PC-3 (cell line): ENCODE results near the gene TMEM44. TPM values are rescaled to one million over a fixed set of nuclear protein-coding genes. Genes with fewer than 3 reads are reported as not detected.
"Not testable (repeated sequence)": the region's sequence is repeated elsewhere in the genome, so short reads cannot be mapped to it uniquely, and the experiment has no call there.

Experiments used
- ATAC-seq: fragments of 200-7000 bp; cut with Tn5 transposase; 2 replicates; pipeline ENCODE4 v1.9.1; 2020; ENCODE audit warnings: mild to moderate bottlenecking, moderate library complexity
- BruUV-seq: library from RNA; stranded (reverse); fragments of 400-500 nt; replicated peaks from 2 replicates; lab custom pipeline; 2021; lab: Mats Ljungman, UMichigan
- CTCF ChIA-PET: fragments of 300-600 bp; sonication (Branson Sonifier 250); formaldehyde crosslinking; loops from one replicate; lab custom pipeline; 2022; ENCODE audit warnings: antibody characterized with exemption; lab: Charles Lee
- POLR2A ChIA-PET: fragments of 300-600 bp; sonication (Branson Sonifier 250); formaldehyde crosslinking; loops from one replicate; lab custom pipeline; 2022; ENCODE audit warnings: antibody characterized with exemption; ENCODE audit not compliant: unreplicated experiment; lab: Charles Lee
- DNase-seq: peaks from one replicate; pipeline ENCODE4 v3.0.0-alpha.2; 2015
- H2AFZ ChIP-seq: fragments of 300-600 bp; sonication (generic); 2 replicates; pipeline ENCODE4 v1.6.0; 2016; ENCODE audit warnings: antibody characterized with exemption, low read length
- H3F3A ChIP-seq: fragments of 300-600 bp; sonication (generic); one replicate; pipeline ENCODE4 v1.6.0; 2017; ENCODE audit warnings: antibody characterized with exemption, low read length, control low read depth, mild to moderate bottlenecking; ENCODE audit not compliant: unreplicated experiment
- H3K27ac ChIP-seq: fragments of 300-600 bp; sonication (generic); 2 replicates; pipeline ENCODE4 v1.5.1; 2016; ENCODE audit warnings: mild to moderate bottlenecking, low read length
- H3K27me3 ChIP-seq: fragments of 300-600 bp; sonication (generic); 2 replicates; pipeline ENCODE4 v1.6.1; 2016; ENCODE audit warnings: low read length, mixed read lengths
- H3K36me3 ChIP-seq: fragments of 300-600 bp; sonication (generic); 2 replicates; pipeline ENCODE4 v1.6.1; 2016; ENCODE audit warnings: low read depth, mixed run types, low read length, mixed read lengths
- H3K4me1 ChIP-seq: fragments of 300-600 bp; sonication (generic); 2 replicates; pipeline ENCODE4 v1.5.1; 2016; ENCODE audit warnings: low read length; ENCODE audit not compliant: insufficient read depth
- H3K4me2 ChIP-seq: fragments of 300-600 bp; sonication (generic); 2 replicates; pipeline ENCODE4 v1.6.0; 2016; ENCODE audit warnings: low read length
- H3K4me3 ChIP-seq: fragments of 300-600 bp; sonication (generic); 2 replicates; pipeline ENCODE4 v1.5.1; 2016; ENCODE audit warnings: mild to moderate bottlenecking, low read length, mixed read lengths
- H3K79me2 ChIP-seq: fragments of 300-600 bp; sonication (generic); 2 replicates; pipeline ENCODE4 v1.6.1; 2017; ENCODE audit warnings: low read length, mixed read lengths
- H3K9ac ChIP-seq: fragments of 300-600 bp; sonication (generic); 2 replicates; pipeline ENCODE4 v1.6.0; 2016; ENCODE audit warnings: mild to moderate bottlenecking, low read length
- H3K9me2 ChIP-seq: fragments of 300-600 bp; sonication (generic); replicated peaks from 2 replicates; pipeline ENCODE4 v1.6.1; 2016; ENCODE audit warnings: mixed run types, low read length, mixed read lengths
- H3K9me3 ChIP-seq: fragments of 300-600 bp; sonication (generic); 2 replicates; pipeline ENCODE4 v1.6.1; 2016; ENCODE audit warnings: low read length, mixed read lengths
- H4K20me1 ChIP-seq: fragments of 300-600 bp; sonication (generic); 2 replicates; pipeline ENCODE4 v1.6.1; 2016; ENCODE audit warnings: low read length, mixed read lengths
- CTCF ChIP-seq: fragments of 300-600 bp; sonication (generic); conservative IDR thresholded peaks from 2 replicates; pipeline ENCODE4 v1.5.1; 2017; ENCODE audit warnings: antibody characterized with exemption, low read depth, mild to moderate bottlenecking, low read length
- EZH2 ChIP-seq: fragments of 300-600 bp; sonication (generic); IDR thresholded peaks from one replicate; pipeline ENCODE4 v1.6.1; 2017; ENCODE audit warnings: antibody characterized with exemption, mild to moderate bottlenecking, low read length; ENCODE audit not compliant: unreplicated experiment
- EZH2phosphoT487 ChIP-seq: fragments of 300-600 bp; sonication (generic); IDR thresholded peaks from 2 replicates; pipeline ENCODE4 v1.6.1; 2018; ENCODE audit warnings: mild to moderate bottlenecking, antibody characterized with exemption, low read length, borderline replicate concordance
- intact Hi-C: fragments of 100-400 bp; cut with micrococcal nuclease; formaldehyde crosslinking; loops from 2 replicates; pipeline ENCODE4 v1.9.0; 2023
- total RNA-seq: library from RNA; depleted of rRNA; stranded (reverse); fragments of >200 nt; gene quantifications from 2 replicates; pipeline ENCODE4 v1.2.3, GENCODE V29; 2014

TMEM44 gene
- total RNA-seq, 1 experiment from 2014 or later = 16.6 TPM

DNA sequence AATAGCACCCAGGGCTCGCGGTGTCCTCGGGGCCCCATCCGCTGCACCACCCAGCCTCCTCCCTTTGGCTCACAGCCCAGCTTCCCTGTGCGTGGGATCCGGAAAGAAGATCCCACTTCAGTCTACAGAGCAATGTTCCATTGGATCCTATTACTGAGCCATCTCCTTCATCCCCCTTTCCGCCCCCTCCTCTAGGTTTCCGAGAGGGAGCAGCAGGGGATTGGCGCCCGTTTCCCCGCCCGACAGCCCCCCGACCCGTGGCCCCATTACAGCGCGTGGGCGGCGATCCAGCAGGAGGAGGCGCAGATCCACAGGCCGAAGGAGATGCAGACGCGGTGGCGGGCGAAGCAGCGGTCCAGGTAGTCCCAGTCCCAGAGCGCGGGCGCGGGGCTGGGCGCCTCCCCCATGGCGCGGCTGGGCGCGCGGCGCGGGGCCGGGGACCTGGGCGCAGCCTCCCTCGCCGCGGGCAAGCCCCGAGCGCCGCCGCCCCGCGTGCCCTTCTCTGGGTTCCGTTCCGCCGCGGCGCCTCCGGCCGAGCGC is 340 bp downstream of the TMEM44 start:
- peaks cover 10% of the 10 kb centered on the region; the same call in 1 of the 2 replicates for H3K79me2 ChIP-seq
- H3K27ac ChIP-seq = 0 out of 2 replicates have a peak overlapping the region, but pooled peaks have one; percentile 37
- CTCF ChIA-PET = no interaction called here
- peak overlapping the region; percentile 91 for H3K4me2 ChIP-seq
- peak overlapping the region; percentile 73 for H3K9ac ChIP-seq
- BruUV-seq = no TSS peak
- peaks cover 11% of the 10 kb centered on the region for H3K36me3 ChIP-seq
- H3K9me3 ChIP-seq = no peaks in the 10 kb centered on the region
- DNase-seq (peak; percentile 37), ATAC-seq (peak; percentile 67)
- peak overlapping the region; percentile 99 for H2AFZ ChIP-seq
- TF ChIP-seq CTCF = no peak
- TF ChIP-seq EZH2phosphoT487 = no peak
- TF ChIP-seq EZH2 = no peak
- H3K4me1 ChIP-seq = no peaks in the 10 kb centered on the region
- POLR2A ChIA-PET = no interaction called here
- H3K9me2 ChIP-seq = no peaks in the 10 kb centered on the region
- no peaks in the 10 kb centered on the region for H3K27me3 ChIP-seq
- H4K20me1 ChIP-seq = no peaks in the 10 kb centered on the region
- H3K4me3 ChIP-seq = peak overlapping the region; percentile 96
- no peaks in the 10 kb centered on the region for H3F3A ChIP-seq
- intact Hi-C loops = loop anchor here (1.0 kb wide), 1 partner anchor 300 kb away; no protein-coding TSS in a partner anchor

DNA sequence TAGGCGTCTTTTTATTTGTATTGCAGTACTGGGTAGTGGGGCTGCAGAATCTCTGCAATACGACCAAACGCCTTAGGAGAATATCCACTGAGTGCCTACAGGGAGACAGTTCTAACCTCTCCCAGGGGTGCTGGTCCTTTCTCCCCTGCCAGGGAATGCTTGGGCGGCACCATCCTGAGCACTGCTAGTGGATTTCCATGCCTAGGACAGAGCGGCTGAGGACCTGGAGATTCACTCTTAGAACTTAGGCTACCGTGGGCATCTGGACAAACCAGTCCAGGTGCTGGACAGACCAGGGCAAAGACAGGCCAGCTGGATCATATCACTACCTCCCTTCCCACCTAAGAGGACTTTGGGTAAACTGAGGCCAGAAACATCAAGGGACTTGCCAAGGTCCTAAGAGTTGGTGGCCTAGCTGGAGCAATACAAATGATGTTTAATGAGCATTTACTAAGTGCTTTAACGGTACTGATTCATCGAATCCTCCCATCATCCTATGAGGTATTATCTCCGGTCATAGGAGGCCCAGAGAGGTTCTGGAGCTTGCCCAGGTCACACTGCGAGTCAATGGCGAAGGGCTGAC is 902 bp downstream of the TMEM44 start:
- Histone ChIP-seq H3K4me2 (peak overlapping the region; percentile 91), H3K9ac (peak overlapping the region; percentile 73), H3K4me3 (peak overlapping the region; percentile 96), H3K9me3 (no peaks in the 10 kb centered on the region), H3K9me2 (no peaks in the 10 kb centered on the region), H3F3A (no peaks in the 10 kb centered on the region), H3K79me2 (peaks cover 10% of the 10 kb centered on the region; the same call in 1 of the 2 replicates), H3K27ac (no peak overlapping the region), H3K4me1 (no peaks in the 10 kb centered on the region), H3K27me3 (no peaks in the 10 kb centered on the region), H4K20me1 (no peaks in the 10 kb centered on the region), H3K36me3 (peaks cover 11% of the 10 kb centered on the region), H2AFZ (peak overlapping the region; percentile 99)
- CTCF ChIA-PET = no interaction called here
- POLR2A ChIA-PET = no interaction called here
- intact Hi-C loops = no loop called here
- DNase-seq (no peak), ATAC-seq (no peak; the same call in 1 of the 2 replicates)
- BruUV-seq = TSS peak; percentile 56
- TF ChIP-seq EZH2phosphoT487 (no peak), EZH2 (no peak), CTCF (no peak)

GRCh38 chr3:194631696-194632095 is 1.5 kb downstream of the TMEM44 start:
- BruUV-seq = no TSS peak
- Histone ChIP-seq H3K4me2 (0 out of 2 replicates have a peak overlapping the region, but pooled peaks have one; percentile 91), H3K4me3 (no peak overlapping the region), H3K36me3 (peaks cover 11% of the 10 kb centered on the region), H3K27me3 (no peaks in the 10 kb centered on the region), H3K79me2 (peaks cover 10% of the 10 kb centered on the region; the same call in 1 of the 2 replicates), H3K9ac (no peak overlapping the region), H3K9me2 (no peaks in the 10 kb centered on the region), H2AFZ (no peak overlapping the region), H3K4me1 (no peaks in the 10 kb centered on the region), H3F3A (no peaks in the 10 kb centered on the region), H3K9me3 (no peaks in the 10 kb centered on the region), H4K20me1 (no peaks in the 10 kb centered on the region), H3K27ac (no peak overlapping the region)
- ATAC-seq = no peak
- no peak for DNase-seq
- TF ChIP-seq CTCF (no peak), EZH2 (no peak), EZH2phosphoT487 (no peak)
- POLR2A ChIA-PET = no interaction called here
- CTCF ChIA-PET = no interaction called here
- intact Hi-C loops = no loop called here

- H3K27me3 ChIP-seq, H3K27ac ChIP-seq, ATAC-seq, H3K4me1 ChIP-seq, H4K20me1 ChIP-seq, H3K4me3 ChIP-seq, POLR2A ChIA-PET, H3F3A ChIP-seq, BruUV-seq, H3K4me2 ChIP-seq, DNase-seq, intact Hi-C loops, H2AFZ ChIP-seq, H3K9ac ChIP-seq, CTCF ChIA-PET, H3K9me3 ChIP-seq, H3K9me2 ChIP-seq: not testable (repeated sequence)
- Histone ChIP-seq H3K36me3 (peaks cover 19% of the 10 kb centered on the region), H3K79me2 (peaks cover 10% of the 10 kb centered on the region; the same call in 1 of the 2 replicates)
Measured at GRCh38 chr3:194630681-194631080, 2.5 kb downstream of the TMEM44 start.
